GM18499 (cell line): ENCODE measurements around the gene G6PC3.
"Not testable (repeated sequence)": the region's sequence is repeated elsewhere in the genome, so short reads cannot be mapped to it uniquely, and the experiment has no call there.

Experiments used
- ATAC-seq: cut with Tn5 transposase; IDR thresholded peaks from one replicate; pipeline ENCODE4 v1.9.1; 2021; ENCODE audit warnings: moderate number of reproducible peaks; ENCODE audit not compliant: insufficient read depth, unreplicated experiment

The G6PC3 gene

GRCh38 chr17:44120281-44120680 is 49.7 kb downstream of the G6PC3 start:
- not testable (repeated sequence) for ATAC-seq

GRCh38 chr17:44120851-44121605 is 50.5 kb downstream of the G6PC3 start:
- no peak for ATAC-seq

- no peak for ATAC-seq
Observed at GRCh38 chr17:44121997-44122815, 51.7 kb downstream of the G6PC3 start.

- ATAC-seq = no peak
Observed at GRCh38 chr17:44122816-44123355, 52.4 kb downstream of the G6PC3 start.

- ATAC-seq = no peak
Observed at GRCh38 chr17:44123356-44124117, 53.0 kb downstream of the G6PC3 start, which contains the start of gene HDAC5. Gene HDAC5 (minus strand): TSS chr17:44123641. CDS start chr17:44117515, 6,126 bp downstream.

- no peak for ATAC-seq
Observed at GRCh38 chr17:44124118-44124438, 53.5 kb downstream of the G6PC3 start.
